Vagina (tissue), 2 donors: ENCODE data around the gene MNS1.

Experiments
- POLR2A ChIP-seq, 2 donors: fragments of 450-650 bp; IDR thresholded peaks; one replicate each; pipeline ENCODE4 v1.6.1; 2017; ENCODE audit warnings: antibody characterized with exemption in 2 of 2, mild to moderate bottlenecking in 2 of 2, moderate library complexity in 2 of 2
- POLR2AphosphoS5 ChIP-seq, 2 donors: sonication (generic); formaldehyde crosslinking; IDR thresholded peaks; one replicate each; pipeline ENCODE4 v1.9.0; 2017; ENCODE audit warnings: antibody characterized with exemption in 2 of 2, mild to moderate bottlenecking in 2 of 2, low read depth in 1 of 2; ENCODE audit not compliant: insufficient read depth in 1 of 2
- TF ChIP-seq, protein P1 (sequence below), 3 experiments: fragments of 450-650 bp in 2 of 3; fragments of 200-600 bp in 1 of 3; sonication (generic) in 1 of 3; IDR thresholded peaks; one replicate each; pipeline ENCODE4 v1.5.1; 2017 to 2019; ENCODE audit warnings: antibody characterized with exemption in 3 of 3, mild to moderate bottlenecking in 2 of 3, moderate library complexity in 2 of 3

DNA sequence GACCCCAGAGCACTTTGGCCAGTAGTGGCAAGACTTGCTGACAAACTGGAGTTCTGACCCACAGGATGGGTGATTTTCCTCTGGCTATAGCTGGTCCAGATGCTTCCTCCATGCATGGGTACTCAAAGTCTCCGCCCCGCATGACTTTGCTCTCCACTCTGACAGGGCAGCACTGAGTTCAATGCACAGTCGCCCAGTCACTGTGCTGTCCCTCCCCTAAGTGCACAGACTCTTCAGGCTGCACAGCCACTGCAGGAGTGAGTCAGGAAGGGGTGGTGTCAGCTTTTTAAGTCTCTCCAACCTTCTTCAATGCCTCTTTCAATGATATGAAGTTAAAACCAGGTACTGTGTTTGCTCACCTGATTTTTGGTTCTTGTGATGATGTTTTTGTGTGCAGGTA is 81.9 kb downstream of the MNS1 start:
- TF ChIP-seq, protein P1, sequence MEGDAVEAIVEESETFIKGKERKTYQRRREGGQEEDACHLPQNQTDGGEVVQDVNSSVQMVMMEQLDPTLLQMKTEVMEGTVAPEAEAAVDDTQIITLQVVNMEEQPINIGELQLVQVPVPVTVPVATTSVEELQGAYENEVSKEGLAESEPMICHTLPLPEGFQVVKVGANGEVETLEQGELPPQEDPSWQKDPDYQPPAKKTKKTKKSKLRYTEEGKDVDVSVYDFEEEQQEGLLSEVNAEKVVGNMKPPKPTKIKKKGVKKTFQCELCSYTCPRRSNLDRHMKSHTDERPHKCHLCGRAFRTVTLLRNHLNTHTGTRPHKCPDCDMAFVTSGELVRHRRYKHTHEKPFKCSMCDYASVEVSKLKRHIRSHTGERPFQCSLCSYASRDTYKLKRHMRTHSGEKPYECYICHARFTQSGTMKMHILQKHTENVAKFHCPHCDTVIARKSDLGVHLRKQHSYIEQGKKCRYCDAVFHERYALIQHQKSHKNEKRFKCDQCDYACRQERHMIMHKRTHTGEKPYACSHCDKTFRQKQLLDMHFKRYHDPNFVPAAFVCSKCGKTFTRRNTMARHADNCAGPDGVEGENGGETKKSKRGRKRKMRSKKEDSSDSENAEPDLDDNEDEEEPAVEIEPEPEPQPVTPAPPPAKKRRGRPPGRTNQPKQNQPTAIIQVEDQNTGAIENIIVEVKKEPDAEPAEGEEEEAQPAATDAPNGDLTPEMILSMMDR (IDR thresholded peaks at IDR 0.05): no peak
- TF ChIP-seq POLR2A (IDR thresholded peaks at IDR 0.05): no peak
- no peak for TF ChIP-seq POLR2AphosphoS5 (IDR thresholded peaks at IDR 0.05; ENCODE audit: insufficient read depth in 1 of 2, low read depth in 1 of 2)
